B cell (primary cell): ENCODE results near the gene SCARB1. TPM values are rescaled to one million over a fixed set of nuclear protein-coding genes. Genes with fewer than 3 reads are reported as not detected.

Experiments
- ATAC-seq: fragments of 200-7000 bp; cut with Tn5 transposase; one replicate; pipeline ENCODE4 v1.10.0; 2021; ENCODE audit warnings: low read depth, mild to moderate bottlenecking, moderate number of reproducible peaks, moderate library complexity
- CTCF ChIA-PET: fragments of 350-600 bp; sonication (Branson Sonifier 250); formaldehyde crosslinking; loops from one replicate; lab custom pipeline; 2021; ENCODE audit warnings: antibody characterized with exemption, inconsistent platforms; lab: Charles Lee
- POLR2A ChIA-PET: fragments of 350-600 bp; sonication (Branson Sonifier 250); formaldehyde crosslinking; loops from one replicate; lab custom pipeline; 2021; ENCODE audit warnings: antibody characterized with exemption; lab: Charles Lee
- DNase-seq: peaks from one replicate; pipeline ENCODE4 v3.0.0; 2013
- H2AFZ ChIP-seq: 2 replicates; pipeline ENCODE4 v1.6.1; 2012; ENCODE audit warnings: mild to moderate bottlenecking, low read depth, low read length; ENCODE audit not compliant: insufficient read depth, poor library complexity, severe bottlenecking
- H3K27ac ChIP-seq, 2 donors: 1 replicate in 1 of 2; 2 replicates in 1 of 2; pipeline ENCODE4 v1.5.1; 2012 to 2013; ENCODE audit warnings: low read length in 2 of 2, mild to moderate bottlenecking in 2 of 2, moderate library complexity in 1 of 2
- H3K27me3 ChIP-seq, 4 experiments: fragments of 200-600 bp in 1 of 4; sonication (generic) in 1 of 4; replicated peaks in 1 of 4; 1 replicate in 2 of 4; 2 replicates in 2 of 4; pipeline versions ENCODE4 v1.6.1 to v1.7.0; 2013 to 2016; ENCODE audit warnings: low read length in 3 of 4, mild to moderate bottlenecking in 2 of 4, mixed read lengths in 1 of 4, moderate library complexity in 1 of 4; ENCODE audit not compliant: insufficient read depth in 4 of 4, control insufficient read depth in 3 of 4; ENCODE audit errors: control extremely low read depth in 1 of 4
- H3K36me3 ChIP-seq, 2 experiments: replicated peaks in 1 of 2; 1 replicate in 1 of 2; 2 replicates in 1 of 2; pipeline versions ENCODE4 v1.6.1 to v1.7.1; 2013; ENCODE audit warnings: low read length in 1 of 2; ENCODE audit not compliant: insufficient read depth in 2 of 2, control insufficient read depth in 1 of 2; ENCODE audit errors: control extremely low read depth in 1 of 2, extremely low read depth in 1 of 2
- H3K4me1 ChIP-seq, 2 donors: fragments of 200-600 bp in 1 of 2; sonication (generic) in 1 of 2; 1 replicate in 1 of 2; 2 replicates in 1 of 2; pipeline versions ENCODE4 v1.5.1 to v1.6.1; 2013 to 2017; ENCODE audit warnings: low read length in 2 of 2; ENCODE audit not compliant: control insufficient read depth in 2 of 2, insufficient read depth in 2 of 2
- H3K4me2 ChIP-seq: replicated peaks from 2 replicates; pipeline ENCODE3; 2012; ENCODE audit warnings: mild to moderate bottlenecking, low read depth, low read length; ENCODE audit not compliant: poor library complexity, severe bottlenecking
- H3K4me3 ChIP-seq, 5 experiments: fragments of 200-600 bp in 1 of 5; sonication (generic) in 1 of 5; 1 replicate in 3 of 5; 2 replicates in 2 of 5; pipeline versions ENCODE4 v1.5.1 to v1.7.0; 2011 to 2016; ENCODE audit warnings: low read length in 4 of 5, mild to moderate bottlenecking in 4 of 5, low read depth in 2 of 5, control low read depth in 1 of 5, moderate library complexity in 1 of 5; ENCODE audit not compliant: insufficient read depth in 1 of 5; ENCODE audit errors: control extremely low read depth in 1 of 5, extremely low read depth in 1 of 5
- H3K79me2 ChIP-seq: fragments of 200-600 bp; sonication (generic); one replicate; pipeline ENCODE4 v1.6.0; 2016; ENCODE audit warnings: low read length; ENCODE audit not compliant: control insufficient read depth, insufficient read depth
- H3K9ac ChIP-seq: fragments of 200-600 bp; sonication (generic); 2 replicates; pipeline ENCODE4 v1.6.1; 2017; ENCODE audit warnings: mild to moderate bottlenecking, low read length, moderate library complexity
- H3K9me3 ChIP-seq, 3 donors: one replicate each; pipeline versions ENCODE4 v1.6.1 to v1.7.1; 2013; ENCODE audit warnings: low read length in 2 of 3; ENCODE audit not compliant: control insufficient read depth in 2 of 3, insufficient read depth in 1 of 3; ENCODE audit errors: control extremely low read depth in 1 of 3
- H4K20me1 ChIP-seq: 2 replicates; pipeline ENCODE4 v1.6.0; 2012; ENCODE audit warnings: mild to moderate bottlenecking, low read length; ENCODE audit not compliant: insufficient read depth, control insufficient read depth, poor library complexity, severe bottlenecking
- H3K27ac Mint-ChIP-seq: one replicate; pipeline ENCODE4 v1.8.0; 2021; ENCODE audit warnings: mixed read lengths
- H3K27me3 Mint-ChIP-seq: one replicate; pipeline ENCODE4 v1.8.0; 2021; ENCODE audit warnings: mixed read lengths
- H3K4me1 Mint-ChIP-seq: one replicate; pipeline ENCODE4 v1.8.0; 2021; ENCODE audit warnings: mixed read lengths
- H3K4me3 Mint-ChIP-seq: one replicate; pipeline ENCODE4 v1.8.0; 2021; ENCODE audit warnings: mixed read lengths
- H3K9me3 Mint-ChIP-seq: one replicate; pipeline ENCODE4 v1.8.0; 2022; ENCODE audit warnings: mixed read lengths; ENCODE audit not compliant: insufficient read depth
- EZH2 ChIP-seq: IDR thresholded peaks from 2 replicates; pipeline ENCODE4 v1.6.1; 2012; ENCODE audit warnings: borderline replicate concordance, low read depth, mild to moderate bottlenecking, moderate library complexity, low read length; ENCODE audit not compliant: insufficient read depth, poor library complexity, severe bottlenecking
- WGBS: methylation state at CpG from one replicate; pipeline ENCODE4 v1.1.5; 2013; ENCODE audit warnings: missing lambda C conversion rate; ENCODE audit not compliant: insufficient coverage; 5-methylcytosine and 5-hydroxymethylcytosine counted together
- intact Hi-C: fragments of 100-400 bp; cut with micrococcal nuclease; formaldehyde crosslinking; loops from one replicate; pipeline ENCODE4 v1.10.0; 2022
- polyA plus RNA-seq: library from polyadenylated mRNA; depleted of rRNA; stranded (reverse); fragments of >200 nt; gene quantifications from 2 replicates; pipeline ENCODE4 v1.2.3, GENCODE V29; 2012
- total RNA-seq, 2 donors: library from RNA; stranded (reverse); fragments of 120-200 nt in 1 of 2; gene quantifications; 1 replicate in 1 of 2; 2 replicates in 1 of 2; pipeline versions ENCODE4 v1.2.3 to v1.2.4, GENCODE V29; 2013 to 2022
- TF ChIP-seq, protein P1 (sequence below): fragments of 200-600 bp; IDR thresholded peaks from one replicate; pipeline ENCODE4 v1.8.0; 2022; ENCODE audit warnings: antibody characterized with exemption, mild to moderate bottlenecking

Gene SCARB1
- total and polyA plus RNA-seq, 2 donors (not counting 1 experiment from before 2014, with no cell fraction given), result 26.8 to 30.7 TPM

DNA sequence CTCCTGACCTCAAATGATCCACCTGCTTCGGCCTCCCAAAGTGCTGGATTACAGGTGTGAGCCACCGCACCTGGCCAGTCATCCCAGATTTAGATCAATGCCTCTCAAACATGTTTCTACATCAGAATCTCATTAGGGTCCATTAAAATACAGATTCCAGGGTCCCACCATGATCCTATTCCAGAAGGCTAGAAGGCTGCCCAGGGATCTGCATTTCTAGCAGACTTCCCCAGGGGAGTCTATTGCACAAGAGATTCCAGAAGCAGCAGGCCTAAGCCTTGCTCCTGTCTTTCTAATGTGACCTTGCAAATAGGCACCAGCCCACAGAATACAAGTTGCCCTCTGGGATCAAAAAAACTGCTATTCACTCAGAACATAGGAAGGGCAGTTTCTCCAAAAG lies 81.5 kb downstream of the SCARB1 start:
- no peak for ATAC-seq
- Mint-ChIP-seq H3K27me3 (no peaks in the 10 kb centered on the region), H3K27ac (no peak overlapping the region), H3K4me1 (peaks cover 19% of the 10 kb centered on the region), H3K4me3 (no peak overlapping the region), H3K9me3 (no peaks in the 10 kb centered on the region)
- ChIA-PET POLR2A (no interaction called here), CTCF (interaction anchor here (1.0 kb wide), 1 partner anchor 10 kb away, joined by 3 read pairs; no protein-coding TSS in a partner anchor)
- Histone ChIP-seq H3K79me2 (no peaks in the 10 kb centered on the region), H3K4me2 (no peak overlapping the region), H3K9ac (no peak overlapping the region), H3K36me3 (peaks cover 0 to 17% of the 10 kb centered on the region in 2 experiments), H2AFZ (no peak overlapping the region), H3K27me3 (no peaks in the 10 kb centered on the region), H3K4me3 (no peak overlapping the region), H4K20me1 (no peaks in the 10 kb centered on the region), H3K27ac (no peak overlapping the region), H3K9me3 (peaks cover 0 to 3% (median 0%) of the 10 kb centered on the region in 3 donors), H3K4me1 (peaks cover 20 to 23% of the 10 kb centered on the region in 2 donors)
- DNase-seq, result no peak
- TF ChIP-seq, protein P1, sequence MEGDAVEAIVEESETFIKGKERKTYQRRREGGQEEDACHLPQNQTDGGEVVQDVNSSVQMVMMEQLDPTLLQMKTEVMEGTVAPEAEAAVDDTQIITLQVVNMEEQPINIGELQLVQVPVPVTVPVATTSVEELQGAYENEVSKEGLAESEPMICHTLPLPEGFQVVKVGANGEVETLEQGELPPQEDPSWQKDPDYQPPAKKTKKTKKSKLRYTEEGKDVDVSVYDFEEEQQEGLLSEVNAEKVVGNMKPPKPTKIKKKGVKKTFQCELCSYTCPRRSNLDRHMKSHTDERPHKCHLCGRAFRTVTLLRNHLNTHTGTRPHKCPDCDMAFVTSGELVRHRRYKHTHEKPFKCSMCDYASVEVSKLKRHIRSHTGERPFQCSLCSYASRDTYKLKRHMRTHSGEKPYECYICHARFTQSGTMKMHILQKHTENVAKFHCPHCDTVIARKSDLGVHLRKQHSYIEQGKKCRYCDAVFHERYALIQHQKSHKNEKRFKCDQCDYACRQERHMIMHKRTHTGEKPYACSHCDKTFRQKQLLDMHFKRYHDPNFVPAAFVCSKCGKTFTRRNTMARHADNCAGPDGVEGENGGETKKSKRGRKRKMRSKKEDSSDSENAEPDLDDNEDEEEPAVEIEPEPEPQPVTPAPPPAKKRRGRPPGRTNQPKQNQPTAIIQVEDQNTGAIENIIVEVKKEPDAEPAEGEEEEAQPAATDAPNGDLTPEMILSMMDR, result no peak
- no peak for TF ChIP-seq EZH2
- intact Hi-C loops, result no loop called here
- WGBS, result 100% methylated on average over 1 of the region's 2 CpGs

- peaks cover 0 to 15% of the 10 kb centered on the region in 2 experiments for H3K36me3 ChIP-seq
- ChIA-PET POLR2A (no interaction called here), CTCF (no interaction called here)
- H3K9me3 Mint-ChIP-seq, result no peaks in the 10 kb centered on the region
- H3K4me2 ChIP-seq, result no peak overlapping the region
- no peak overlapping the region for H3K27ac Mint-ChIP-seq
- no peak overlapping the region for H3K4me3 ChIP-seq
- H3K4me1 ChIP-seq, result peaks cover 20 to 23% of the 10 kb centered on the region in 2 donors
- no peaks in the 10 kb centered on the region for H3K79me2 ChIP-seq
- H2AFZ ChIP-seq, result no peak overlapping the region
- H3K4me3 Mint-ChIP-seq, result no peak overlapping the region
- H3K4me1 Mint-ChIP-seq, result peaks cover 19% of the 10 kb centered on the region
- DNase-seq (no peak), ATAC-seq (no peak)
- H3K27me3 ChIP-seq, result no peaks in the 10 kb centered on the region
- WGBS, result 94% methylated on average over 14 of the region's 16 CpGs
- TF ChIP-seq EZH2, result no peak
- TF ChIP-seq, protein P1, result no peak
- no peaks in the 10 kb centered on the region for H3K27me3 Mint-ChIP-seq
- intact Hi-C loops, result no loop called here
- no peak overlapping the region for H3K9ac ChIP-seq
- H3K9me3 ChIP-seq, result peaks cover 0 to 3% (median 0%) of the 10 kb centered on the region in 3 donors
- H4K20me1 ChIP-seq, result no peaks in the 10 kb centered on the region
- no peak overlapping the region for H3K27ac ChIP-seq
These were observed 82.6 kb downstream of the SCARB1 start for GRCh38 chr12:124780752-124781685.
